NOMO-1 (cell line): Measurements from ENCODE around the gene LY6G5C.

Source experiments
- DNase-seq, 2 experiments: peaks; one replicate each; lab custom pipeline; 2025; ENCODE audit not compliant: unreplicated experiment in 2 of 2; lab: John Stamatoyannopoulos, UW

The LY6G5C gene

DNA sequence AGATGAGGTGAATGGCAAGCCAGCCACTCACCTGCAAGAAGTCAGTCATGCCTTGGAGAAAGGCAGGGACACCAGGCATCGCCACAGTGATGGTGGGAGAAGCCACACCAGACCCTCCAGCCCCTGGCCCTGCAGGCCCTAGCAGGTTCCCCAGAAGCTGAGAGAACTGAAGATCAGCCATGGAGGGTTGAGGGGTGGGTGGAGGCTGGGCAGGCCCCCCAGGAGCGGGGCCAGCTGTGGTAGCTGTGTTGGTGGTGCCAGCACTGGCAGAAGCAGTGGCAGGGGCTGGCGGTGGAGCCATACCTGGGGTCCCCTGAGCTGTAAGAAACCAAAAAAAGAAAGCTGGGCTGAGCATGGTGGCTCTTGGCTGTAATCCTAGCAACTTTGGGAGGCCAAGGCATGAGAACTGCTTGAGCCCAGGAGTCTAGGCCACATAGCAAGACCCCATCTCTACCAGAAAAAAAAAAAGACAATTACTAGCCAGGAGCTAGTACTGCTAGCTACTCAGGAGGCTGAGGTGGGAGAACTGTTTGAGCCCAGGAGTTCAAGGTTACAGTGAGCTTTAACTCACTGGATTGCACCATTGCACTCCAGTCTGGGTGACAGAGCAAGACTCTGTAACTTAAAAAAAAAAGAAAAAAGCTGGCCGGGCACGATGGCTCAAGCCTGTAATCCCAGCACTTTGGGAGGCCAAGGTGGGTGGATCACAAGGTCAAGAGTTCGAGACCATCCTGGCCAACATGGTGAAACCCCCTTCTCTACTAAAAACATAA lies 37.9 kb downstream of the LY6G5C start:
- no peak for DNase-seq

DNA sequence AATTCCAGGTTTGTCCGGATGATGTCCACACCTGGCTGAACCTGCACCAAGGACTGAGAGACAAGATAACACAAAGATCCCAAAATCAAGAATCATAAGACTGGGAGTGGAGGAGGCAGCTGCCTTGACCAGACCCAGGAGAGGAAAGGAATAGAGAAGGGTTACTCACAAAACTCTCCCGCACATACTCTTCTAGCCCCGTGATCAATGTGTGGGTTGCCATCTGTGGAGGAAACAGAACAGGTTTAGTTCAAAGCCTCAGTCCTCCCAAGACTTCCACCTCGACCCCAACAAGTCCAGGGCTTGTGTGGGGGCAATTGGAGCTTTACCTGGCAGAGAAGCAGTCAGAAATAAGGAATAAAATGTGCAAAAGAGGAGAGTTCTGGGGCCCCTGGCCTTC lies 39.5 kb downstream of the LY6G5C start:
- DNase-seq: no peak

DNA sequence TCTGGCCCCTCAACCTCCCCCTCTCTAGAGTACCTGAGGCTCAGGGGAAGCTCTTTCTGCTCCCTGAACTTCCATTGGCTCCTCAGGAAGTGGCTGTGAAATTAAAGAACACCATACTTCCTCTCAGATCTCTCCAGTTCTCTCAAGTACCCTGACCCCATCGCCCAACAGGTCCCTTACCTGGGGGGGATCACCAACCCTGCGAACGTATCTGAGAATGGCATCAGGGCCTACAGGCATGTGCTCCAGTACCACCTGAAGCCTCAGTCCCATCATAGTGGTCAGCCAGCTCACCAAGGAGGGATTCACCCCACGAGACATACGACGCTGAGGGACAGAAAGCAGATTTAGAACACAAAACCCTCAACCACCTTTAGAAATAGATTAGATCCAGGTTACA lies 40.3 kb downstream of the LY6G5C start:
- DNase-seq: no peak

DNA sequence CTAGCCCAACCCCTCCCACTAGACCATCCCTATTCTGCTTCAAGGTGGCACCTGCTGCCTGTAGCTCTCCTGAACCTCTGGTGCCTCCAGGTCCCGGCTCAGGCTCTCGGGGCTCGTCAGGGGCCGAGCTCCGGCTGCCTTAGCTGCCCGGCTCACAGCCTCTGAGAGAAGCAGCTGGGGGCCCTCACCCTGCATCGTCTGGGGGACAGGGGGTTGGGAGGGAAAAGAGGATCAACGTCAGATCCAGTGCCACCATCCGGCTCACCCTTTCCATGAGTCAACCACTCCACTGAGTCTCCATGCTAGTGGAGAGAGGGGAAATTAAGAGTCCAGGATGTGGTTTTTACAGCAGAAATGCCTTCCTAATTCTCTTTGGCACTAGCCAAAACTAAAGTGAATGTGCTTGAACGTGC lies 41.4 kb downstream of the LY6G5C start:
- no peak for DNase-seq

DNA sequence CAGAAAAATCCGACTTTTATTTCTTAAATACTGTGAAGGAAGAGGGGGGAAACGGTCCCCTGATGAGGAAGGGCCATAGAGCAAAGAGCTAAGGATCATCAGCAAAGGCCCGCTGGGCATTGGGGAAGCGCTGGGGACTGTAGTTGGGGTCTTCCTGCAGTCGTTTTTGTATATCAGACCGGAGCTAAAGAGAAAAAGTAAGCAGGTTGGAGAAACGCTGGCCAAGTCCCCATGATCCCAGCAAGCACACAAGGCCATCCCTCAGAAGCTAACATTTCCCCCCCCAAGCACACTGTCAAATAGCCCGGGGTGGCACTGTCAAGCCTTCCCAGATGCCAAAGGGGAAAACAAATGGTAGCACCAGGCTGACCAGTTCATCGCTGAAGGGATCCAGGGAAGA lies 41.8 kb downstream of the LY6G5C start:
- DNase-seq: no peak

DNA sequence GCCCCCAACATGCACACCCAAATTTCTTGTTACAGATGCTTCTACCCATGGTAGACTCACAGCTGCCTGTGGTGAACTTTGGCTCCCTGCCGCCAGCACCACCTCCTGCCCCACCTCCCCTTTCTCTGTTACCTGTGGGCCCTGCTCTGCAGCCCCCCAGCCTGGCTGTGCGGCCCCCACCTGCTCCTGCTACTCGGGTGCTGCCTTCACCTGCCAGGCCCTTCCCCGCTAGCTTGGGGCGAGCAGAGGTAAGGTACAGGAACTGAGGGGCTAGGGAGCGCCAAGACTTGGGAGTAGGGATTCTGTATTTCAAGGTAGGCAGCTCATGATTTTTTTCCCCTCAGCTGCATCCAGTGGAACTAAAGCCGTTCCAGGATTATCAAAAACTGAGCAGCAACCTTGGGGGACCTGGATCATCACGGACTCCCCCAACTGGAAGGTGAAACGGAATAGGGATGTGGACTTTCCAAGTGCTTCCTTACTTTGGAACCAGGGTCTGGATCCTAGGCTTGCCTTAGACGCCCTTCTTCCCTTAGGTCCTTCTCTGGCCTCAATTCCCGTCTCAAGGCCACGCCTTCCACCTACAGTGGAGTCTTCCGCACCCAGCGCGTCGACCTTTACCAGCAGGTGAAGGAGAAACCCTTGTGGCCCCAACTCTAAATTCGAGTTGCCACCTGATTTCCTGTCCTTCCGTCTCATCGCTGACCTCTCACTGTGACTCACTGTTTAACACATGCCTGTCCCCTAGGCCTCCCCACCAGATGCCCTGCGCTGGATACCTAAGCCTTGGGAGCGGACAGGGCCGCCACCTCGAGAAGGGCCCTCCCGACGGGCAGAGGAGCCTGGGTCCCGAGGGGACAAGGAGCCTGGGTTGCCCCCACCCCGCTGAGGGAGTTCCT lies 43.9 kb downstream of the LY6G5C start:
- DNase-seq: no peak

DNA sequence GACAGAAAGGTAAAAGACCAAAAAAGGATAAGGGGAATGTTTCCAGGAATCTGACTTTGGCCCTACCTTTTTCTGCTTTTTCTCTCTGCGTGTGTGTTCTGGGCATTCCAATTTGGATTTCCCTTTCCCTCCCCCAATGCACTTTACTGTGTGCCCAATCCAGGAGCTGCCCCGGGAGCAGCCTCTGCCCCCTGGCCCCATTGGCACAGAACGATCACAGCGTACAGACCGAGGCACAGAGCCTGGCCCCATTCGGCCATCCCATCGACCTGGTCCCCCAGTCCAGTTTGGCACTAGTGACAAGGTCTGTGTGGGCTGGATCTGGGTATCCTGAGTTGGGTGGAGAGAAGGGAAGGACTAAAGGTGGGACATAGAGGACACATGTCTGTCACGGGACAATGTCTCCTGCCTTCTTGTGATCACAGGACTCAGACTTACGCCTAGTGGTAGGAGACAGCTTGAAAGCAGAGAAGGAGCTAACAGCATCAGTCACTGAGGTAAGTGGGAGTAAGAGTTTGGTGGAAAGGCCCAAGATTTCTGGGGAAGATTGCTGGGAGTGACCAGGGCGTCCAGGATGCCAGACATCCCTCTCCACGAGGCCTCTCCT lies 45.8 kb downstream of the LY6G5C start:
- DNase-seq: no peak

DNA sequence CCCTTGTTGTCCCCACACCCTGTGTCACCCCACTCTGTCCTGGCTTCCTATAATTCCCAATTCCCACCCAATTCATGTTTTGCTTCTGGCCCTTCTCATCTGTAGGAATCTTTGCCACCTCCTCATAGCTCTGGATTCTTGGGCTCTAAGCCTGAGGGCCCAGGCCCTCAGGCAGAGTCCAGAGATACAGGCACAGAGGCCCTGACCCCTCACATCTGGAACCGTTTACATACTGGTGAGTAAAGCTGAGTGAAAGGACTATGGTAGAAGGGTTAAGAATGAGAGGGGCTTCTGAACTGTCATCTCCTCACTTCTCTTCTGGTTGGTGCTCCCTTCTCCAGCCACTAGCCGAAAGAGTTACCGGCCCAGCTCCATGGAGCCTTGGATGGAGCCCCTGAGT lies 46.7 kb downstream of the LY6G5C start:
- no peak for DNase-seq

DNA sequence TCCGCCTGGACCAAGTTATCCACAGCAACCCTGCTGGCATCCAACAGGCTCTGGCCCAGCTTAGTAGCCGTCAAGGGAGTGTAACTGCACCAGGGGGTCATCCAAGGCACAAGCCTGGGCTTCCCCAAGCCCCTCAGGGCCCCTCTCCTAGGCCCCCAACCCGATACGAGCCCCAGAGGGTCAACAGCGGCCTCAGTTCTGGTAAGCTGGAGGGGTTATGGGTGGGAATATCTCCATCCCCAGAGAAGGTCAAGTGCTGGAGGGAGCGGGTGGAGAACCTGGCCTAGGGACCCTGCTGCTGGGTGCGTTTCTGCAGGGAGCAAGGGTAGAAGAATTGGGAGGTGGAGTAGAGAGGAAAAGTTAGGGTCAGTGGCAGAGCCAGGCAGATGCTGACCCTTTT lies 47.4 kb downstream of the LY6G5C start:
- no peak for DNase-seq

DNA sequence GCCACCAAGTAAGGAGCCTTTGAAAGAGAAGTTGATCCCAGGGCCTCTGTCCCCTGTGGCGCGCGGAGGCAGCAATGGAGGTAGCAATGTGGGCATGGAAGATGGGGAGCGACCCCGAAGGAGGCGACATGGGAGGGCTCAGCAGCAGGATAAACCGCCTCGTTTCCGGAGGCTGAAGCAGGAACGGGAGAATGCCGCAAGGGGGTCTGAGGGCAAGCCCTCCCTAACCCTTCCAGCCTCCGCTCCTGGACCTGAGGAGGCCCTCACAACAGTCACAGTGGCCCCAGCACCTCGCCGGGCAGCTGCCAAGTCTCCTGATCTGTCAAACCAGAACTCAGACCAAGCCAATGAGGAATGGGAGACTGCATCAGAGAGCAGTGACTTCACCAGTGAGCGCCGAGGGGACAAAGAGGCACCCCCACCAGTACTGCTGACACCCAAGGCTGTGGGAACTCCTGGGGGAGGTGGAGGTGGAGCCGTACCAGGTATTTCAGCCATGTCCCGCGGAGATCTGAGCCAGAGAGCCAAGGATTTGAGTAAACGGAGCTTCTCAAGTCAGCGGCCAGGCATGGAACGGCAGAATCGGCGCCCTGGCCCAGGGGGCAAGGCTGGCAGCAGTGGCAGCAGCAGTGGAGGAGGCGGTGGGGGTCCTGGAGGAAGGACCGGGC lies 48.5 kb downstream of the LY6G5C start:
- no peak for DNase-seq

DNA sequence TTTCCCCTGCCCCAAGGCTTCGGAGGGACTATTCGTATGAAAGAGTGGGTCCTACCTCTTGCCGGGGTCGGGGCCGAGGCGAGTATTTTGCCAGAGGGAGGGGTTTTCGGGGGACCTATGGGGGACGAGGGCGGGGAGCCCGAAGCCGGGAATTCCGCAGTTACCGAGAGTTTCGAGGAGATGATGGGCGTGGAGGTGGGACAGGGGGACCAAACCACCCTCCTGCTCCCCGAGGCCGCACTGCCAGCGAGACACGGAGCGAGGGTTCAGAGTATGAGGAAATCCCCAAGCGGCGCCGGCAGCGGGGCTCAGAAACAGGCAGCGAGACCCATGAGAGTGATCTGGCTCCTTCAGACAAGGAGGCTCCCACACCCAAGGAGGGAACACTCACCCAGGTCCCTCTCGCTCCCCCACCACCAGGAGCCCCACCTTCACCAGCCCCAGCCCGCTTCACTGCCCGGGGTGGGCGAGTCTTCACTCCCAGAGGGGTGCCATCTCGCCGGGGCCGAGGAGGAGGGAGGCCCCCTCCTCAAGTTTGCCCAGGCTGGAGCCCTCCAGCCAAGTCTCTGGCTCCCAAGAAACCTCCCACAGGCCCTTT lies 49.1 kb downstream of the LY6G5C start:
- DNase-seq: no peak

DNA sequence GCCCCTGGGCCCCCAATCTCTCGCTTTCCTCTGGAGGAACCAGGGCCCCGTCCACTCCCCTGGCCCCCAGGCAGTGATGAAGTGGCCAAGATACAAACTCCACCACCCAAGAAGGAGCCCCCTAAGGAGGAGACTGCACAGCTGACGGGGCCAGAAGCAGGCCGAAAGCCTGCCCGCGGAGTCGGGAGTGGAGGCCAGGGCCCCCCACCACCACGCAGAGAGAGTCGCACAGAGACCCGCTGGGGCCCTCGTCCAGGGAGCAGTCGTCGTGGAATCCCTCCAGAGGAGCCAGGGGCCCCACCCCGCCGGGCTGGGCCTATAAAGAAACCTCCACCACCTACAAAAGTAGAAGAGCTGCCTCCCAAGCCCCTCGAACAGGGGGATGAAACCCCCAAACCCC lies 49.7 kb downstream of the LY6G5C start:
- DNase-seq: no peak

DNA sequence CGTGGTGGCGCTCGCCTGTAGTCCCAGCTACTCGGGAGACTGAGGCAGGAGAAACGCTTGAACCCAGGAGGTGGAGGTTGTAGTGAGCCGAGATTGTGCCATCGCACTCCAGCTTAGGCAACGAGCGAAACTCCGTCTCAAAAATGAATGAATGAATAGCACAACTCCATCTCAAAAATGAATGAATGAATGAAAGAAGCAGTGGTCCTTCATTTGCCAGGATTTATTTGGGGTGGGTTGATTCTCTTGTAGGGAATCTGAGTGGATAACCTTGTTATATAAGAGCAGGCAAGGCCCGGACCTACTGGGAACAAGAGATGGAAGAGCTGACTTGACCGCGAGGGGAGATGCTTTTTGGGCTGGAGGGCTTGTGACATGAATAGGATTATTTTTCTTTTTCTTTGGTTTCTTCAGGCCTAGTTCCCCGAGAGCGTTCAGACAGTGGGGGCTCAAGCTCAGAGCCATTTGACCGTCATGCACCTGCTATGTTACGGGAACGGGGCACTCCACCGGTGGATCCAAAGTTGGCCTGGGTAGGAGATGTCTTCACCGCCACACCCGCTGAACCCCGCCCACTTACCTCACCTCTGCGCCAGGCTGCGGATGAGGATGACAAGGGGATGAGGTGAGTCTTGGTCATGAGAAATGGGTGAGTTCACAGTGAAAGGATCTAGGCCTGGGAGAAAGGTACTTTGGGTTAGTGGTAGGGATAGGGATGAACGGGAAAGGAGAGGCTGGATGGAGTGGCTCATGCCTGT lies 50.5 kb downstream of the LY6G5C start:
- DNase-seq: no peak

DNA sequence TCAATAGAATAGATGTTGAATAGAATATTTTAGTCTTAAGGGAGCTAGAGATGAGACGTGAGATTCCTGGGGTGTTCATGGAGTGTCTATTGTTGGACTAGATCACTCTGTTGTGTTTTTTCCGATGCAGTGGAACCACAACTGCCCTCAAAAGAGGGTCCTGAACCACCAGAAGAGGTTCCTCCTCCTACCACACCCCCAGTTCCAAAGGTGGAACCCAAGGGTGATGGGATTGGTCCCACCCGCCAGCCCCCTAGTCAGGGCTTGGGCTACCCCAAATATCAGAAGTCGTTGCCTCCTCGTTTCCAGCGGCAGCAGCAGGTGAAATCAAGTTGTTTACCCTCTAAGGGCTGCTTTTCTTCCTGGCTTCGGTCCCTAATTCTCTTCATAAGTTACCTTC lies 51.9 kb downstream of the LY6G5C start:
- no peak for DNase-seq

DNA sequence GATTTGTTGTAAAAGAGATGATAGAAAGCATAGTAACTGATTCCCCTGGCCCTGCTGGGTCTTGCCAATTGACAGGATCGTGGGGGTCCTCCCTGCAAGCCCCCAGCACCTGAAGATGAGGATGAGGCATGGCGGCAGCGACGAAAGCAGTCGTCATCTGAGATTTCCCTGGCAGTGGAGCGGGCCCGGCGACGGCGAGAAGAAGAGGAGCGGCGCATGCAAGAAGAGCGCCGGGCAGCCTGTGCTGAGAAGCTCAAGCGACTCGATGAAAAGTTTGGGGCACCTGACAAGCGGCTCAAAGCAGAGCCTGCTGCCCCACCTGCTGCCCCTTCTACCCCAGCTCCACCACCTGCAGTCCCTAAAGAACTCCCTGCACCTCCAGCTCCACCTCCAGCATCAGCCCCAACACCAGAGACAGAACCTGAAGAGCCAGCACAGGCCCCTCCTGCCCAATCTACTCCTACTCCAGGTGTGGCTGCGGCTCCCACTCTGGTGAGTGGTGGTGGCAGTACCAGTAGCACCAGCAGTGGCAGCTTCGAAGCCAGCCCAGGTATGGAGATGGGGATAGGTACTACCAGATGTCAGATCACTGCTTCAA lies 53.1 kb downstream of the LY6G5C start:
- DNase-seq: no peak

DNA sequence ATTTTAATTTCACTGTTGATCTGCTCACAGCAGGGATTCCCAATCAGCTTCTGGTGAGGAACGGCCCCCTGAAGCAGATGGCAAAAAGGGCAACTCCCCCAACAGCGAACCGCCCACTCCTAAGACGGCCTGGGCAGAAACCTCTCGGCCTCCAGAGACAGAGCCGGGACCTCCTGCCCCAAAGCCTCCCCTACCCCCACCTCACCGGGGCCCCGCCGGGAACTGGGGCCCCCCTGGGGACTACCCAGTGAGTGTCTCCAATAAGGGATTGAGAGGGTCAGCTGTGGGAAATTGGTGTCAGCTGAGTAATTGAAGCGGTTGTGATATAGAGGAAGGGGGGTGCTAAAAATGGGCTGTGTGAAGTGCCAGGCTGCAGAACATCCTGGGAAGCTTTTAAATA lies 53.9 kb downstream of the LY6G5C start:
- DNase-seq: no peak
